ENCODE results near the gene NTM. TPM values are rescaled to one million over a fixed set of nuclear protein-coding genes. Genes with fewer than 3 reads are reported as not detected.

NTM gene
- polyA plus RNA-seq, 5 donors, result 14.0 to 30.1 (median 23.9) TPM

- no peak for DNase-seq
Observed at GRCh38 chr11:132256528-132257279, 886.3 kb downstream of the NTM start.

DNA sequence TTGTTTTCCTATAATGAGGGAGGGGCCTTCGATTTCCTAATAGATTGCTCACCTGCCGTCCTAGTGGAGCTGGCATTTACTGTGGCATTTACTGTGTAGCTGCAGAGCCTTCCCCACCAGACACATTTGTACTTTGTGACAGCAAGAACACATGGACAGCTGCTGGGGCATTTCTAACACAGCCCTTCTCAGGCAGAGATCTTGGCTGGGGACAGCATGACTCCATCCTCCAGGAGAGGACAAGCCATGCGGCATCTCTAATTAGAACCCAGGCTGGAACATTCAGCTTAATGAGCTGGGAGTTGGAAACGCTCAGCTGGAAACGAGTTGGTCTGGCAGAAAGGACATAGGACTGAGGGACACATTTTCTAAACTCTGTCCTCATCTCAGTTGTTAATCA, 887.5 kb downstream of the NTM start:
- DNase-seq, result no peak

DNA sequence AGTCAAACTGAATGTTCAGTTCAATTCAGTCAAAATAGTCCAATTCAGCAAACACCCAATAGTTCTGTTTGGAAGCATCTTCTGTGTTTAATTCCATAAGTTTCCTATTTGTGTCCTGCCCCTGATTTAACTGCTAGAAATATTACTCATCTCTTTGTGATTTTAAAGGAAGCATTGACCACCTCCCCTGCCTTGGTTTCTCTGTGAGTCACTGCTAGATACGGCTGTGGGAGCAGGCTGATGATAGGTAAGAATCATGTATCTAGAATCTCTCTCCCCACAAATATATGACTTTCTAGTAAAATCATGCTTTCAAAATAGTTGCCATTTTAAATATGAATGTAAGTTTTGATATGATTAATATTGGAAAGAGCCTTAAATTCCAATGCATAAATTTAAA, 888.5 kb downstream of the NTM start:
- DNase-seq, result no peak

- DNase-seq, result no peak
Observed at GRCh38 chr11:132260636-132261035, 890.2 kb downstream of the NTM start.

- DNase-seq, result no peak
Observed at GRCh38 chr11:132263241-132263640, 892.8 kb downstream of the NTM start.

- DNase-seq, result no peak
Observed at GRCh38 chr11:132263875-132264274, 893.5 kb downstream of the NTM start.

DNA sequence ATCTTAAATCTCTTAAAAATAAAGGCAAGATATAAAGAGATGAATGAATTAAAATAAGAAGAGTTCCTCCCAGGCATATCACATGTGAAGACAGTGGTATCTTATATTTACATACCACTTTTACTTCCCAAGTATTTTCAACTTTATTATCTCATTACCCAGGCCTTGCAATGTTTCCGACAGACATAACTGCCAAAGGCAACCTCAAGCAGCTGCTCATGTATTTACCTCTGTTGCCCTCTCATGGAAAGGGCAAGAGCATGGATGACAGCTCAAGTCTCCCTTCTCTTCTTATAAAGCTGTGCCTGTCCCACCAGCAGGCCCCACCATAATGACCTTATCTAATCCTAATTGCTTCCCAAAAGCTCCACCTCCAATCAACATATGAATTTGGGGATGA, 894.2 kb downstream of the NTM start:
- no peak for DNase-seq

- DNase-seq, result peak; percentile 6 to 11
Observed at GRCh38 chr11:132278801-132279574, 908.6 kb downstream of the NTM start.

GRCh38 chr11:132284048-132284447, 913.6 kb downstream of the NTM start:
- no peak for DNase-seq

GRCh38 chr11:132284611-132285010, 914.2 kb downstream of the NTM start:
- DNase-seq, result no peak

GRCh38 chr11:132285631-132286030, 915.2 kb downstream of the NTM start:
- no peak for DNase-seq

GRCh38 chr11:132286106-132286505, 915.7 kb downstream of the NTM start:
- DNase-seq, result no peak

GRCh38 chr11:132288036-132288435, 917.6 kb downstream of the NTM start:
- DNase-seq, result no peak

GRCh38 chr11:132289590-132290256, 919.3 kb downstream of the NTM start:
- DNase-seq, result no peak

DNA sequence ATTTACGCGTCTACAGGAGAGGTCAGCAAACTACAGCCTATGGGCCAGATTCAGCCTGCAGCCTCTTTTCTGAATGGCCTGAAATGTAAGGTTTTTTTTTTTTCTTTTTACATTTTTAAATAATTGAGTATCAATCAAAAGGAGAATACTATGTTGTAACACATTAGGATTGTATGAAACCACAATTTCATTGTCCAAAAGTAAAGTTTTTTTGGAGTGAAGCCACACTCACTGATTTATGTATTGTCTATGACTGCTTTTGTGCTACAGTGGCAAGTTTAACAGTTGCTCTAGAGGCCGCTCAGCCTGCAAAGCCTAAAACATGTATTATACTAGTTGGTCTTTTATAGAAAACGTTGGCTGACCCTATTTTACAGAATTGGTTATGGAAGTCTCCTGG, 923.2 kb downstream of the NTM start:
- DNase-seq, result no peak

DNA sequence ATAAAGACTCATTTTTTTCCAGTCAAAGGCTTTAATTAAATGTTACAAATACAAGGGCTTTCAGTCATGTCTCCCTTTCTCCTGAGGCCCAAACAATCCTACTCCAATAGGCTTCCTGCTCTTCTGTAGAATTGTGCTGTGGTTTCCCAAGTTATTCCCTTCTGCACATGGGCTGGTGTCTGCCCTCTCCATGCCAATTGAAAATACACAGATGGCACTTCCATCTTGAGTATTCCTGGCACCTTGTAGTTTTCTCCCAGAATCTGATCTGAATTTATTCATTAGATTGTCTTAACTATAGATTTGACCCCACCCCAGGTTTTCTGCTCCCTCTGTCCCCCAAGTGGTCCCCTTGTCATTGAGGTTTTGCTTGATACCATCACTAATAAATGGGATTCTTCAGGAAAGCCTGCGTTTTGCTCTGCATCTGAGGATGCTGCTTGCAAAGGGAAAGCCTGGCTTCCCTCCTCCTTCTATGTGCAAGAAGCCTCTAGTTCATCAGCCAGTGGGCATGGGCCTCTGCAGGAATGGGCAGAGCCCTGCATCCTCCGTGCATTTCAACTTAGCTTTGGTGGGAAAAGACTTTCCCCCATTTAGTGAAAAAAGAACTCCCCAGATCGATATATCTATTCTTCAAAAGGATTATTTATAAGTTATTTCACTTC, 926.7 kb downstream of the NTM start:
- no peak for DNase-seq

DNA sequence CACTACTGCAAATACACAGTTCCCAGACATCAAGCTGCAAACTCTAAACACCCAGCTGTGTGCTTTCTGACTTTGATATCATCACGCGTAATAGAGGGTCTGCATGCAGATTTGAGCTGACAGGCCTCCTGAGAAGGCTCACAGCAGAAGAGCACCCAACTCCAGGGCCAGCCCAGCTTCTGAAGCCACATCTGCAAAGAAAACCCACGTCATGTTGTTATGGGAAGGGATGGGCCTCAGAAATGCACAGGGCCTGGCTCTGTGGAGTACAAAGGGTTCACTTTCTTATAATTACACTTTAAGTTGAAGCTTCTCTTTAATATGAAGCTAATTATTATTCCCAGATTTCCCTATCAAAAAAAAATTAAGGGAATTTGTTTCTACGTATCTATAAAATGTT, 927.9 kb downstream of the NTM start:
- DNase-seq, result no peak

DNA sequence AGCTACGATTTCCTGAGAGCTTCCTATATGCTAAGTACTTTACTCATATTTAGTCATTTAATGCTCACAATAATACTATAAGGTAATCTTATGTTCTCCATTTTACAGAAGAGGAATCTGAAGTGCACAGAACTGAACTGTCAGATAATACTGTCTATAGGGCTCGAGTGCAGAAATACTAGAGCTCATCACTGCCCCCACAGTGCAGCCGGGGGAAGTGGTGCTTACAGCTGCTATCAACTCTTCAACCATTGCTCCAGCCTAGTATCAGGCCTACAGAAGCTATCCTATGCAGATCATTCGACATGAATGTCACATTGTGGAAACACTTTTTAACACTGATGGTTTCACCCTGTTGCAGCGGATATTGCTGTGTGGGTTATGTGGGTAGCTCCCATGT, 929.9 kb downstream of the NTM start:
- no peak for DNase-seq

DNA sequence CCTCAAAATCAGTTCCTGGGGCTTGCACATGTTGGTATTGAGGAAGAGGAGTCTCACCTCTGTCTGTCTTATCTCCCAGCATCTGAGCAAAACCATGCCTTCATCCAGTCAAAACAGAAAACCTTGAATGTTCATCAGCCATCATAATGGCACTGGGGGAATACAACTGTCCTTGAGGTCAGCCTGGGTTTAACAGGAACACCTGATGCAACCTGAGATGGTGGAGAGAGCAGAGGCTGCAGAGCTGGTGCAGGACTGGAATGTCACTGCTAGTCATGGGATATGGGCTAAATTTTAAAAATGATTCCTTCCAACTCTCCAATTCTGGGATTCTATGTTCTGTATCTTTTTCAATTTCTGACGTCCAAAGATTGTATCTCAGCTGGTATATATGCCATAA, 931.0 kb downstream of the NTM start:
- DNase-seq, result no peak

DNA sequence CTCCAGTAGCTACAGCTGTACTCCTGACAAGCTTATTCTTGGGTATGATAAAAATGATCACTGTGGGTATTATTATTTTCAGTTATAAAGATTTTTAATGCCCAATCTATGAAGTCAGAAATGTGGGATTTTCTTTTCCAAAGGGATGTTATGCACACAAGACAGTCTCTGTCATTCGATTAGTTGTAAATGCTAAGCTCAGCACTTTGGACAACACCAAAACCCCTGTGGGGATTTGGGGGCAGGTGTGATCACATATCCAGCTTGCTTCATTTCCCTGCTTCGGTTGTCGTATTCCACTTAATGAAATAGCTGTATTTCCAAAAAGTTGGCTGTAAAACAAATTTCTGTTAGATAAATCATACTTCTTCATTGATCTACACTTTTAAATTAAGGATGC, 931.5 kb downstream of the NTM start:
- no peak for DNase-seq

DNA sequence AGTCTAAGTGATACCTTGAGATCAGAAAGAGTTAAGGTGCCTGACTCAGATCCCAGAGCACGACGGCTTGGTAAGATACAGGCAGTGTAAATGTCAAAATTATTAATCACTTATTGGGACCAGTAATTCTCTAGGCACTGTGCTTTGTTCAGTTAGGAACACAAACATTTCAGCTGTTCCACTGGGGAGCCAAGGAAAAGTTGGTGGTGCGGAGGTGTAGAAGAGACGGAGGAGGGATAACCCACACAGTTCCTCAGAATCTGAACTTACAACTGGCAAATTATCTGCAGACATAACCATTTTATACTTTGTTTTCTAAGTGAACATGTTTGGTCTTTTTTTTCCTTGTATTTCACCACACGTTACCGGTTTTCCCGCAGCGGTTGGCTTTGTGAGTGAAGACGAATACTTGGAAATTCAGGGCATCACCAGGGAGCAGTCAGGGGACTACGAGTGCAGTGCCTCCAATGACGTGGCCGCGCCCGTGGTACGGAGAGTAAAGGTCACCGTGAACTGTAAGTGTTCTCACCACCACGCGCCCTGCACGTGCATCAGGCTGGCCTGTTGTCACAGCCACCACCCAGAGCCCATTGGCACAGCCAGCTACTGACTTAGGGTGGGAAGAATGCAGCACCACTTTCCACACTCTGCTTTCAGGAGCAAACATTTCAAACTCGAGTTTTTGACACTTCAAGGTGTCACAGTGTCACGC, 937.0 kb downstream of the NTM start:
- no peak for DNase-seq

Data from right lung (tissue), 5 donors.